Muscle of back (tissue), 11 donors: ENCODE results near the gene RXRA. TPM values are rescaled to one million over a fixed set of nuclear protein-coding genes. Genes with fewer than 3 reads are reported as not detected.

Experiments
- DNase-seq, 3 donors: peaks; one replicate each; pipeline versions ENCODE4 v3.0.0 to v3.0.0-alpha.2; 2013
- polyA plus RNA-seq, 10 donors: library from polyadenylated mRNA; unstranded; fragments of 120-200 nt; gene quantifications; one replicate each; pipeline ENCODE4 v1.2.1, GENCODE V29; 2013; ENCODE audit not compliant: insufficient read length in 10 of 10

Gene RXRA
- polyA plus RNA-seq, 10 donors, result 23.7 to 46.0 (median 28.1) TPM

- DNase-seq, result no peak
These were observed 24.2 kb downstream of the RXRA start for GRCh38 chr9:134350416-134350994.

- no peak for DNase-seq
These were observed 25.4 kb downstream of the RXRA start for GRCh38 chr9:134351606-134352176.

- no peak for DNase-seq
These were observed 26.1 kb downstream of the RXRA start for GRCh38 chr9:134352247-134352933.

GRCh38 chr9:134353539-134353938, 27.3 kb downstream of the RXRA start:
- DNase-seq, result no peak

GRCh38 chr9:134355158-134355557, 28.9 kb downstream of the RXRA start:
- DNase-seq, result no peak

GRCh38 chr9:134355561-134356279, 29.5 kb downstream of the RXRA start:
- DNase-seq, result no peak

GRCh38 chr9:134356496-134357470, 30.5 kb downstream of the RXRA start:
- DNase-seq, result no peak

GRCh38 chr9:134357631-134358025, 31.4 kb downstream of the RXRA start:
- no peak for DNase-seq

GRCh38 chr9:134358026-134358661, 31.9 kb downstream of the RXRA start:
- DNase-seq, result no peak

GRCh38 chr9:134358662-134359319, 32.5 kb downstream of the RXRA start:
- no peak for DNase-seq

GRCh38 chr9:134359493-134360179, 33.4 kb downstream of the RXRA start:
- DNase-seq, result no peak

- DNase-seq, result no peak
These were observed 34.0 kb downstream of the RXRA start for GRCh38 chr9:134360180-134360759.

GRCh38 chr9:134360897-134361296, 34.6 kb downstream of the RXRA start:
- DNase-seq, result no peak

GRCh38 chr9:134361426-134361825, 35.2 kb downstream of the RXRA start:
- DNase-seq, result no peak

GRCh38 chr9:134361843-134362414, 35.7 kb downstream of the RXRA start:
- DNase-seq, result no peak

GRCh38 chr9:134363450-134363849, 37.2 kb downstream of the RXRA start:
- DNase-seq, result no peak

GRCh38 chr9:134364391-134365114, 38.3 kb downstream of the RXRA start:
- DNase-seq, result no peak

GRCh38 chr9:134365115-134365596, 38.9 kb downstream of the RXRA start:
- no peak for DNase-seq
